IPS-NIHi7 (cell line): ENCODE results near the gene CDH2.
A peak's percentile ranks its signal among the peaks of the same experiment; 100 is the strongest.
"Not testable (repeated sequence)": the region's sequence is repeated elsewhere in the genome, so short reads cannot be mapped to it uniquely, and the experiment has no call there.

ENCODE experiments used
- DNase-seq: peaks from one replicate; pipeline ENCODE4 v3.0.0; 2012; ENCODE audit warnings: mixed read lengths; ENCODE audit errors: extremely low spot score

CDH2 gene

GRCh38 chr18:27921392-27921791, 255.5 kb downstream of the CDH2 start:
- DNase-seq, result peak; percentile 47

GRCh38 chr18:27920836-27921235, 256.1 kb downstream of the CDH2 start:
- no peak for DNase-seq

GRCh38 chr18:27906189-27906588, 270.7 kb downstream of the CDH2 start:
- DNase-seq, result not testable (repeated sequence)

- DNase-seq, result no peak
Measured at GRCh38 chr18:27903906-27904305, 273.0 kb downstream of the CDH2 start.

- DNase-seq, result no peak
Measured at GRCh38 chr18:27901424-27902226, 275.3 kb downstream of the CDH2 start.
